GM19452 (cell line): ENCODE measurements around the gene FAM174C.
A peak's percentile ranks its signal among the peaks of the same experiment; 100 is the strongest.

ENCODE experiments used
- ATAC-seq: cut with Tn5 transposase; IDR thresholded peaks from one replicate; pipeline ENCODE4 v1.9.1; 2021; ENCODE audit not compliant: unreplicated experiment

The FAM174C gene

GRCh38 chr19:1260749-1261537 lies 14.4 kb upstream of the FAM174C start:
- ATAC-seq: peak; percentile 48

- no peak for ATAC-seq
Observed at GRCh38 chr19:1261538-1261797, 13.9 kb upstream of the FAM174C start.

DNA sequence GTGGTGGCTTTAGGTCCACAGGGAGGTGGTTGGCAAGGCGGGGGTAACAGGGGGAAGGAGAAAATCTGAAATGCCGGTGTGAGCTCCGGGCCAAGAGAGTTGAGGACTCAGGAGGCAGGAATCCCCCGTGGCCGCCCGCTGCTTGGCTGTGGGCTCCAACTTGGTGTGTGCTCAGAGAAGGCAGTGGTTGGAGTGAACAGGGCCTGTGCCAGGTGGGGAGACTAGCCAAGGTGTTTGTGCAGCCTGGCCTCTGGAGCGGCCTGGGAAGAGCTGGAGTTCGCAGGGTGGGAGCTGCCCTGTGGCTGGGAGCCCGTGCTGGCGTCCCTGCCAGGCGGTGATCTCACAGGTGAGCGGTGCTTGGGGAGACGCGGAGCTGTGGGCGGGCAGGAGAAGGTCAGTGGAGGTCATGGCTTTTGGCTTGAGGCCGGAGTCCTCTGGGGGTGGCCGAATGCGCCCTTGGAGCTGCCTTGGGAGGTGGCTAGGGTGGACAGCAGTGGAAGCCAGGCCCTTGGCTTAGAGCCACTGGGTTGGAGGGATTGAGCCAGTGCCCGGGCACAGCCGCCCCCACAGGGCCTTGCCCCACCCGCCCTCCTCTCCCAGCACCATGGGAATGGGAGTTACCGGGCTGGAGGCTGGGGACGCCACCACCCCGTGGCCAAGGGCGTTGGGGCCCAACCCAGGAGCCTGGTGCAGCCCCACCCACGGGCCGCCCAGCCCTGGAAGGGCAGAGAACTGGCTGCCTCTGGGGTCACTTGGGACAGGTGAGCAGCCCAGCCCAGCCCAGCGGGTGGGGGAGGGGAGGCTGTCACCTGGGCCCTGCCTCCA lies 13.3 kb upstream of the FAM174C start:
- no peak for ATAC-seq

GRCh38 chr19:1262623-1263123 lies 12.7 kb upstream of the FAM174C start:
- no peak for ATAC-seq

- no peak for ATAC-seq
Observed at GRCh38 chr19:1263188-1263587, 12.1 kb upstream of the FAM174C start.

DNA sequence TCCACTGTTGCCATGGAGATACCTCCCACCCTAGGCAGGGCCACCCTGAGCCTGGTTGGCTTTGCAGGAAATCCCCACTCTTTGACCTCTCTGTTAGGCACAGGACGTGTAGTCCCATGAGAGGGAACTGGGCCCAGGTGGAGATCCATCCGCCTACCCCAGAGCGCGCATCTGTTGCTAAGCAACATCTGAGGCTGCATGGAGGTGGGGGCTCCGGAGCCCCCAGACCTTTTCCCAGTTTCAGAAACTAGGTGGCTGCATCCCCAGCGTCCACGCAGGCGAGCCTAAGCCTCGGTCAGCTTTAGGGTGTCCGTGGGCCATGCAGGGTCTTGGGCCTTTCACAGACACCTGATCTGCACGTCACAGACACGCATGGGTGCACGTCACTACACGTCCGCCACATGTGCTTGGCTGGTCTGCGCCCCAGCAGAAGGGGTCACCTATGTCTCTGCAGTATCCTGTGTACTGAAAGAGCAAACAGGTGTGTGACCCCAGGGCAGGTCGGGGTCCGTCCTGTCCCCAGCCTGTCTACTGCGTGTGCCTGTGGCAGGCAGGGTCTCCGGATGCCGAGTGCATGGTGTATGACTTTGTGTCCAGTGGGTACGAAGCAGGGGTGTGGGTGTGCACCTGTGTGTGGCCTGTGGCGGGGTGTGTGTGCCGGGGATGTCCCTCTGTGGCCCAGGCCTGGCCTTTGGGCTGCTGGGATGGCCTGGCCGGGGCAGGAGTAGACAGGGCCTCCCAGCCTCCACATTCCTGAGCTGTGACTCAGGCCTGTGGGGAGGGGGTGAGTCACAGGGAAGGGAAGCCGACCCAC lies 10.3 kb upstream of the FAM174C start:
- ATAC-seq: no peak

GRCh38 chr19:1265615-1266128 lies 9.7 kb upstream of the FAM174C start:
- ATAC-seq: no peak

GRCh38 chr19:1266129-1266915 lies 9.0 kb upstream of the FAM174C start:
- no peak for ATAC-seq

GRCh38 chr19:1266916-1267476 lies 8.3 kb upstream of the FAM174C start:
- ATAC-seq: no peak

GRCh38 chr19:1267477-1268225 lies 7.7 kb upstream of the FAM174C start:
- ATAC-seq: no peak

GRCh38 chr19:1268226-1269064 lies 6.9 kb upstream of the FAM174C start:
- ATAC-seq: no peak

- ATAC-seq: peak; percentile 48
Observed at GRCh38 chr19:1269065-1269477, 6.3 kb upstream of the FAM174C start, which contains the start of gene CIRBP. Gene CIRBP, plus strand, starts transcription at chr19:1269332. Its CDS starts 1,602 bp downstream, at chr19:1270934.

DNA sequence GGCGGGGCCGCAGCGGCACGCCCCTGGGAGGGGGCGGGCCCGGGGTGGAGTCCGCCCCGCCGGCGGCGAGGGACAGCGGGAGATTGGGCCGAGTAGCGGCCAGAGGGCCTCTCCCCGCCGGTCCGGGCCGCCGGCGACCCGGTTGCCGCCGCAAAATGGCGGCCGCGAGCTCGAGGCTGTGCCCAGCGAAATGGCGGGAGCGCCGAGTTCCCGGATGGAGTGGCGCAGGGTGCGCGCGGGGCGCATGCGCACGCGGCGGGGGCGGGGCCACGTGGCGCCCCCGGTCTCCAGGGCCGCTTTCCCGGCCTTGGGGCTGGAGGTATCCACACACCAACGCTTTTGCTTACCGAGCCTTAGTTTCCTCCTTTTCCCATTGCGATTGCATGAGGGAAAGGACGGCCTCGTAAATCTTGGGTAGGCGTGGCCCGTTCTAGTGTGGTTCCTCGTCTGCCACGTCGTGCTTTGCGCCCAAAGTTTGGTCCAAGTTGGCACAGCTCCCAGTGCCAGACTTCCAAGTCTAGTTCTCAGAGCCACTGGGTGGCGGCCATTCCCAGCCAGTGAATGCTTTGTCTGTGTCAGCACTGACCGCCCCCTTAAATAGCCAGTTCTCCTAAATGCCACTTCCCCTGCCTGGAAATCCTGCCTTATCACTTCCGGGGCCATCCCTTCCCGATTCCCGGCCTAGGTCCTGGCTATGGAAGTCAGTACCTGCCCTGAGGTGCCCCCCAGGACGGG lies 5.7 kb upstream of the FAM174C start:
- ATAC-seq: peak; percentile 29

DNA sequence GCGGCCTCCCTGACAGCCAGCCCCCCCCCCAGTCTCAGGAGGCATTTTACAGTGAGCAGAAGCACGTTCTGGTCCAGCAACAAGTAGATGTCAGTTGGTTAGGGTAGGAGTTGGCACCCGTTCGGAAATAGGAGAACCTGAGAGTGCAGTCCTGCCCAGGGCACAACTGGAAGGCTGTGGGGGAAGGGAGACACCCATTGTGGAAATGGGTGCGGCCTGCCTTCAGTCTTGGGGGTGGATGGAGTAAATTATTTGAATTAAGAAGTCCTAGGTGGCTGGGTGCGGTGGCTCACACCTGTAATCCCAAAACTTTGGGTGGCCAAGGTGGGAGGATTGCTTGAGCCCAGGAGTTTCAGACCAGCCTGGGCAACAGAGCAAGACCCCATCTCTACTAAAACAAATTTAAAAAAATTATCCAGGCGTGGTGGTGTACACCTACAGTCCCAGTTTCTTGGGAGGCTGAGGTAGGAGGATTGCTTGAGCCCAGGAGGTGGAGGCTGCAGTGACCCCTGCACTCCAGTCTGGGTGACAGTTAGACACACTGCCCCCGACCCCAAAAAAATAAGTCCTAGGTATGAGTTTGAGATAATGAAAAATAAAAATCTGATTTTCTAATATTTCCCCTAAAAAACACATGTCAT lies 5.0 kb upstream of the FAM174C start:
- no peak for ATAC-seq

- ATAC-seq: no peak
Observed at GRCh38 chr19:1270854-1271527, 4.3 kb upstream of the FAM174C start.

GRCh38 chr19:1271528-1272422 lies 3.6 kb upstream of the FAM174C start:
- no peak for ATAC-seq
